Measurements from ENCODE around the gene KDM4D.
"Not testable (repeated sequence)": the region's sequence is repeated elsewhere in the genome, so short reads cannot be mapped to it uniquely, and the experiment has no call there.

The KDM4D gene

DNA sequence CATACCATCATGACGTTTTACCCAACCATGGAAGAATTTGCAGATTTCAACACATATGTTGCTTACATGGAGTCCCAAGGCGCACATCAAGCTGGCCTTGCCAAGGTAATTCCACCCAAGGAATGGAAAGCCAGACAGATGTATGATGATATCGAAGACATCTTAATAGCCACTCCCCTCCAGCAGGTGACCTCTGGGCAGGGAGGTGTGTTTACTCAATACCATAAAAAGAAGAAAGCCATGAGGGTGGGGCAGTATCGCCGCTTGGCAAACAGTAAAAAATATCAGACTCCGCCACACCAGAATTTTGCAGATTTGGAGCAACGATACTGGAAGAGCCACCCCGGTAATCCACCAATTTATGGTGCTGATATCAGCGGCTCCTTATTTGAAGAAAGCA, 52.1 kb downstream of the KDM4D start:
- not testable (repeated sequence) for FAIRE-seq

DNA sequence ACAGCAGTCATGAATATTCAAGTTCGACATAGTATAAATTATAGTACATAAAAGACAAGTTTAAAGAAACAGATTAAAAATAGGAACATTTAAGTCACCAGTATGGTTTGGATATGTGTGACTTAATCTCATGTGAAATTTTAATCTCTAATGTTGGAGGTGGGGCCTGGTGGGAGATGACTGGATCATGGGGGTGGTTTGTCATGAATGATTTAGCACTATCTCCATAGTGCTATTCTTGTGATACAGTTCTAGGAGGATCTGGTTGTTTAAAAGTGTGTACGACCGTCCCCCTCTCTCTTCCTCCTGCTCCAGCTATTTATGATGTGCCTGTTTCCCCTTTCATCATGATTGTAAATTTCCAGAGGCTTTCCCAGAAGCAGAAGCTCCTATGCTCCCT, 54.8 kb downstream of the KDM4D start:
- DNase-seq (ENCODE audit: insufficient read length, low spot score) (no peak), FAIRE-seq (no peak)

More for the DNA sequence above, 52.1 kb downstream of the KDM4D start:
- DNase-seq (ENCODE audit: insufficient read length, low spot score): not testable (repeated sequence)

GRCh38 chr11:95033051-95033450, 59.5 kb downstream of the KDM4D start:
- no peak for DNase-seq (ENCODE audit: insufficient read length, low spot score)
- FAIRE-seq: no peak

DNA sequence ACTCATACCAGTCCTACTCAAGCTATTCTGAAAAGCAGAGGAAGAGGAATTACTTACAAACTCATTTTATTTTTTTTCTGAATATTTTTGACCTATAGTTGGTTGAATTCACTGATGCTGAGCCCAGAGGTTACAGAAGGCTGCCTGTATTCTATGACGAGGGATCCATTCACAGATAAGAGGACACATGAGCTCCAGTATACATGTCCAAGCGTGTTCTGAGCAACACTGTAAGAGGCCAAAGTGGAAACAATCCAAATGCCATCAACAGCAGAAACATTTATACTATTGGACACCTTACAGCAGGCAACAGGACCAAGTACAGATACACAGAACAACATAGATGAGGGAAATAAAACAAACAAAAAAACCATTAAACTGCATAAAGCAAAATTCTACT, 61.8 kb downstream of the KDM4D start:
- FAIRE-seq: no peak

DNA sequence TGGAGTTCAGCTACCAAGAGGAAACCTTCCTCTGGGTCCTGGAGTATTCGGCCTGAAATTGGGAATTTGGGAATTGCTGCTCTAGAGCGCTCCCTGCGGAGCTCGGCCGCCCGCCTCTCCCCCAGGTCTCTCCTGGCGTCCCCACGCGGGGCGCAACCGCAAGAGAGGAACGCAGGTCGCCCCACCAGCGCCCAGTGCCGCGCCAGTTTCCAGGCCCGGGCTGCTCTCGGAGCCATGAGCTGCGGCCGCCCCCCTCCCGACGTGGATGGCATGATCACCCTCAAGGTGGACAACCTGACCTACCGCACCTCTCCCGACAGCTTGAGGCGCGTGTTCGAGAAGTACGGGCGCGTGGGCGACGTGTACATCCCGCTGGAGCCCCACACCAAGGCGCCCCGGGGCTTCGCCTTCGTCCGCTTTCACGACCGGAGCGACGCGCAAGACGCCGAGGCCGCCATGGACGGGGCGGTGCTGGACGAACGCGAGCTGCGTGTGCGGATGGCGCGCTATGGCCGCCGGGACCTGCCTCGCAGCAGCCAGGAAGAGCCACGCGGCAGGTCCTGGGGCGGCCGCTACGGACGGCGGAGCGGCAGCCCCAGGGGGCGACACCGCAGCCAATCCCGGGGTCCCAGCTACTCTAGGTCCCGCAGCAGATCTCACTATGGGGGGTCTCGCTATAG, 64.0 kb downstream of the KDM4D start:
- not testable (repeated sequence) for DNase-seq (ENCODE audit: insufficient read length, low spot score); FAIRE-seq

More for the DNA sequence above, 61.8 kb downstream of the KDM4D start:
- no peak for DNase-seq (ENCODE audit: insufficient read length, low spot score)

GRCh38 chr11:95042239-95042638, 68.7 kb downstream of the KDM4D start:
- DNase-seq (ENCODE audit: insufficient read length, low spot score) (no peak), FAIRE-seq (no peak)

DNA sequence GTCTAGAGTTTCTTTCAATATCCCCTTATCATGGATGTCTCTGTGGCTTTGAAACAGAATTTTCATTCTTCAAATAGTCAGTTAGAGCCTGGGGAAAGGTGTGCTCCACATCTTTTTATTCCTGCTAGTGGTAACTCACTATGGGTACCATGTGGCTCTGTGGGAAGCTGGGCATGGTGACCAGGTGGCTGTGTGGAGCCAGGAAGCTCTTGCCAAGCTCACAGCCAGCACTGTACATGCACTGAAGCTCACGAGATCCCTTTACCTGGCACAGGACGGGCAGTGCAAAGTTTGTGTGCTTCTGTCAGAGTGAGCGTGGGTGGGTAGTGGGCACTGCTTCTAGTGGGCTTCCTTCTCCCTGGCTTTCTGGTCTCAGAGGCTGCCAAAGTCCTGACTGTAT, 69.4 kb downstream of the KDM4D start:
- FAIRE-seq: no peak
- no peak for DNase-seq (ENCODE audit: insufficient read length, low spot score)

DNA sequence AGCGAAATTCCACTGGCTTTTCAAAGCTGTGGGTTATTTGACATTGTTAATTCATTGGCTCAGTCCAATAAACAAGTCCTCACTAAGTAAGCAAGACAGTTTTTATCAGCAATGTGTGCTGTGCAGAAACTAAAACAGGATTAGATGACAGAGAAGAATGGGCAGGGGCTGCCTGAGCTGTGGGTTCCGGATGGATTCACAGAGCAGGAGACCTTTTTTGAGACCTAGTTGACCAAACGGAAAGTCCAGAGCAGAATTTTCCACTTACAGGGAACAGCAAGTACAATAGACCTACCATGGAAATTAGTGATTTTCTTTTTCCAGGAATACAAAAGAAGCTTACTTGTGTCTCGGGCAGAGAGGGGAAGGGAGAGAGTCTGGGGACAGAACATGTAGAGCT, 70.5 kb downstream of the KDM4D start:
- DNase-seq (ENCODE audit: insufficient read length, low spot score) (no peak), FAIRE-seq (no peak)

DNA sequence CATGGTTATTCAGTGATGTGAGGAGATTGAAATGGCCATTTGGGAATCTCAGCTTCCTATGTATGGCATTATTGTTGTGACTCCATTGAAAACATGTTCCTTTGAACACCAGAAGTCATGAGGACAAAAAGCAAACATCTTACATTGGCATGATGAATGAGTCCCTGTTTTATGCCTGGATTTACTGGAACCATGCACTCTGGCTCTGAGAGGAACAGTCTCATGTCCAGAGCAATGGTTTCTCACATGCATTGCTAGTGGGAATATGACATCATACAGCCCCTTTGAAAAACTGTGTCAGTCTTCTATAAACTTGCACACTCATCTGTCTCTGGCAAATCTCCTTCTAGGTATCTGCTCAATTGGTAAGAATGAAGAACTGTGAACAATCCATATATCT, 72.3 kb downstream of the KDM4D start:
- FAIRE-seq: no peak
- DNase-seq (ENCODE audit: insufficient read length, low spot score): no peak

Measured in GM19239 (cell line).